Peyer's patch (tissue), 4 donors: ENCODE data around the gene SCNN1B. TPM values are rescaled to one million over a fixed set of nuclear protein-coding genes. Genes with fewer than 3 reads are reported as not detected.

Source experiments
- DNase-seq, 3 donors: peaks; one replicate each; pipeline ENCODE4 v3.0.0-alpha.2; 2017 to 2019
- H3K27ac ChIP-seq, 4 donors: fragments of 200-600 bp; sonication (generic); one replicate each; pipeline ENCODE4 v1.5.1; 2016 to 2019
- H3K27me3 ChIP-seq, 2 donors: fragments of 200-600 bp; sonication (generic); one replicate each; pipeline ENCODE4 v1.5.1; 2019
- H3K36me3 ChIP-seq, 3 donors: fragments of 200-600 bp; sonication (generic); one replicate each; pipeline ENCODE4 v1.5.1; 2016 to 2019
- H3K4me1 ChIP-seq, 4 donors: fragments of 200-600 bp; sonication (generic); one replicate each; pipeline ENCODE4 v1.5.1; 2016 to 2019
- H3K4me3 ChIP-seq, 4 donors: fragments of 200-600 bp; sonication (generic); 1 replicate in 3 of 4; 2 replicates in 1 of 4; pipeline ENCODE4 v1.5.1; 2016 to 2019; ENCODE audit warnings: mild to moderate bottlenecking in 1 of 4
- H3K9me3 ChIP-seq, 4 donors: fragments of 200-600 bp; sonication (generic); one replicate each; pipeline ENCODE4 v1.5.1; 2016 to 2019; ENCODE audit warnings: mild to moderate bottlenecking in 1 of 4
- CTCF ChIP-seq, 6 experiments: fragments of 450-650 bp in 4 of 6; fragments of 200-600 bp in 2 of 6; sonication (generic) in 1 of 6; IDR thresholded peaks; one replicate each; pipeline ENCODE4 v1.5.1; 2017 to 2019; ENCODE audit warnings: antibody characterized with exemption in 6 of 6, mild to moderate bottlenecking in 3 of 6, moderate library complexity in 1 of 6
- POLR2A ChIP-seq, 2 donors: fragments of 450-650 bp; IDR thresholded peaks; one replicate each; pipeline ENCODE4 v1.5.1; 2017; ENCODE audit warnings: antibody characterized with exemption in 2 of 2, mild to moderate bottlenecking in 2 of 2, moderate library complexity in 2 of 2
- total RNA-seq, 4 donors: library from RNA; depleted of rRNA; stranded (reverse); fragments of >200 nt; gene quantifications; one replicate each; pipeline ENCODE4 v1.1.0, GENCODE V29; 2016

SCNN1B gene
- total RNA-seq, 4 donors from 2014 or later = 4.3 to 9.6 (median 6.6) TPM; not detected in 1

DNA sequence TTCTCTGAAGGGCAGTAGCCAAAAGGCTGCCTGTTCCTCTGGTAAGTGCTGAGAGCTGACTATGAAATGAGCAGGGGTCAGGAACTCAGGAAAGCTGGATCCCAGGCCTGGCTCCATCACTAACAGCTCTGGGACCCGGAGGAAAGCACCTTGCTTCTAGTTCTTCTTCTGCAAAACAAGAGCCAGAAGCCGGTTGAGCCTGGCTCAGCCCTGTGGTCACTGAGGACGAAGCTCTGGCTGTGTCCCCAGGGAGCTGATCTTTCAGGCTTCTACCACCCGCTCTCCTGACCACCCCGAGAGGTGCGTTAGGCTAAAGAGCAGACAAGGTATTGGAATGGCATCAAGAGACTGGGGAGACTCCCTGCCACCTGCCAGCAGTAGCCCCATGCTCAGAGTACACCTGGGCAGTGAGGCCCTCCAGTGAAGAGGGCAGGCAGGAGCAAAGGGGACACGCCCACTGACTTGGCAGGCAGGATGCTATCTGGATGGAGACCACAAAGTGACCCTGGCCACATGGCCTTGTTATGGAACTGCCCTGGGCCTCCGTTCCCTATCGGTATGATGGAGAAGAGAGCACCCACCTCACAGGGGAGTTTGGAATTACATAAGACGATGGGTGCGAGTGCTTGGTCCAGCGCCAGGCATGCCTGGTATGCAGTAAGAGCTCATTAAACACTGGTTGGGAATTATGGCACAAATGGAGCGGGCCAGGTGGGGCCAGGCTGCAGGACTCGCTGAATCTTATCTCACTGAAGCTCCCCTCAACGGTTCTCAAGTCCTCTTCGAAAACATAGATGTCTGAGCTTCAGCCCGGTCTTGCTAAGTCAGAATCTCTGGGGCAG is 89.5 kb downstream of the SCNN1B start:
- H3K4me1 ChIP-seq = no peaks in the 10 kb centered on the region
- peaks cover 0 to 60% (median 0%) of the 10 kb centered on the region in 3 donors for H3K36me3 ChIP-seq
- H3K27me3 ChIP-seq = no peaks in the 10 kb centered on the region
- no peak overlapping the region for H3K27ac ChIP-seq
- H3K4me3 ChIP-seq = no peak overlapping the region
- peak in 1 of 3 donors; percentile 31 for DNase-seq
- H3K9me3 ChIP-seq = no peaks in the 10 kb centered on the region
- no peak for TF ChIP-seq CTCF (IDR thresholded peaks at IDR 0.05)
- no peak for TF ChIP-seq POLR2A (IDR thresholded peaks at IDR 0.05)

DNA sequence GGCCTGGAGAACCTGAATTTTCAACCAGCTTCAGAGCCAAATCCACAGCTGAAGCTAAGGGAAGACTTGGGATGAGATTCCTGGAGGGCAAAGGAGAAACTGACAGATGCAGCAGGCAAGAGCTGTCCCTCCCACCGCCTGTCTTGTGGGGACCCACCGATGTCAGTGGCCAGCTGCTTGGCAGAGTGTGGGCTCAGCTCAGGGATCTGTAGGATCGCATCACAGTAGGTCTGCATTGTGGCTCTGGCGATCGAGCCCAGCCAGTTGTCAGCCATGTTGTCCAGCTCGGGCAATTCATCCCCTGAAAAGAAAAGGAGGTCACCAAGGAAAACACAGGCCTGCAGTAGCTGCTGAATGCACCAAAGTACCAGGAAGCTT is 90.1 kb downstream of the SCNN1B start:
- no peak overlapping the region for H3K27ac ChIP-seq
- DNase-seq = peak in 1 of 3 donors; percentile 37

GRCh38 chr16:23394141-23394831 is 92.2 kb downstream of the SCNN1B start:
- Histone ChIP-seq H3K27ac (no peak overlapping the region), H3K4me1 (no peaks in the 10 kb centered on the region), H3K27me3 (no peaks in the 10 kb centered on the region), H3K36me3 (peaks cover 0 to 75% (median 0%) of the 10 kb centered on the region in 3 donors), H3K4me3 (no peak overlapping the region), H3K9me3 (no peaks in the 10 kb centered on the region)
- no peak for DNase-seq
- no peak for TF ChIP-seq CTCF (IDR thresholded peaks at IDR 0.05)
- no peak for TF ChIP-seq POLR2A (IDR thresholded peaks at IDR 0.05)

More for the DNA sequence above, 90.1 kb downstream of the SCNN1B start:
- TF ChIP-seq CTCF (IDR thresholded peaks at IDR 0.05) (no peak), POLR2A (IDR thresholded peaks at IDR 0.05) (no peak)
- H3K9me3 ChIP-seq = no peaks in the 10 kb centered on the region
- H3K36me3 ChIP-seq = peaks cover 0 to 66% (median 0%) of the 10 kb centered on the region in 3 donors
- H3K4me3 ChIP-seq = no peak overlapping the region
- no peaks in the 10 kb centered on the region for H3K27me3 ChIP-seq
- no peaks in the 10 kb centered on the region for H3K4me1 ChIP-seq

DNA sequence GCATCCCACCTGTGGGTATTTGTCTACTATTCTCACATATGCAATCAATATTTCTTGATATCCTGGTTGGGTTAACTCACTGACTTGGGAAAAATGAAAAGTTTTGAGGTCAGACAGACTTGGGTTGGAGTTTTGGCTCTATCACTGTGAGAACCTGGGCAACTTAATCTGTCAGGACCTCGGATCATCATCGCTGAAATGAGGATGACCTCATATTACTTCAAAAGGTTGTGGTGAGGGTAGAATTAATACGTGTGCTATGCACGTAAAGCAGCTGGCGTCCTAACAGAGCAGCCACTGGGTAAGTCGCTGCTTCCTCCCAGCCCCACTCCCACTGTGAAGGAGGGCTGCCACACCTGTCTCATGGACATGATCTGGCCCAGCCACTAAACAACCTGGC is 93.6 kb downstream of the SCNN1B start:
- no peak for DNase-seq
- no peak for TF ChIP-seq POLR2A (IDR thresholded peaks at IDR 0.05)
- no peak for TF ChIP-seq CTCF (IDR thresholded peaks at IDR 0.05)
- Histone ChIP-seq H3K9me3 (no peaks in the 10 kb centered on the region), H3K36me3 (peaks cover 0 to 78% (median 0%) of the 10 kb centered on the region in 3 donors), H3K4me3 (no peak overlapping the region), H3K27ac (no peak overlapping the region), H3K4me1 (no peaks in the 10 kb centered on the region), H3K27me3 (no peaks in the 10 kb centered on the region)

DNA sequence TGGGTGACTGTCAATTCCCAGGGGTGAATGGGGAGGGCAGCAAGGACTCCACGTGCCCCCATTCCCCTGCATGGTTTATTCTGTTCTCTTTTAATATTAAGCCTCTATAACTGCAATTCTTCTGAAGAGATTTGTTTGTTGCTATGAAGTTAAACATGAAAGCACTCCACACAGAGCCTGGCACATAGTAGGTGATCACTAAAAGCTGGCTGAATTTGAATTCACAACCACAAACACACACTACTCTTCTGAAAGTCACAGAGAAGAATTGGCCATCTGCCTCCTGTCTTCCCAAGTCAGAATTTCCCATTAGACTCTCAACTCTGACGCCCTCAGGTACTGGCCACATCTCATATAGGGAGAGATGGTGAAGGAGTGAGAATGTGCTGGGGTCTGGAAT is 95.4 kb downstream of the SCNN1B start:
- H3K36me3 ChIP-seq = peaks cover 0 to 78% (median 0%) of the 10 kb centered on the region in 3 donors
- H3K27ac ChIP-seq = no peak overlapping the region
- DNase-seq = no peak
- no peak overlapping the region for H3K4me3 ChIP-seq
- H3K4me1 ChIP-seq = no peaks in the 10 kb centered on the region
- no peaks in the 10 kb centered on the region for H3K27me3 ChIP-seq
- TF ChIP-seq CTCF (IDR thresholded peaks at IDR 0.05) (no peak), POLR2A (IDR thresholded peaks at IDR 0.05) (no peak)
- H3K9me3 ChIP-seq = no peaks in the 10 kb centered on the region
